Smooth muscle cell (in vitro differentiated cells): ENCODE data around the gene GALNT18. TPM values are rescaled to one million over a fixed set of nuclear protein-coding genes. Genes with fewer than 3 reads are reported as not detected.

Experiments
- DNase-seq: peaks from one replicate; lab custom pipeline; 2025; ENCODE audit not compliant: unreplicated experiment; lab: John Stamatoyannopoulos, UW
- H2AFZ ChIP-seq: fragments of 200-600 bp; sonication (generic); 2 replicates; pipeline ENCODE4 v1.6.0; 2016; ENCODE audit warnings: antibody characterized with exemption, low read depth, mild to moderate bottlenecking
- H3F3A ChIP-seq: fragments of 200-600 bp; sonication (generic); 2 replicates; pipeline ENCODE4 v1.6.0; 2017; ENCODE audit warnings: antibody characterized with exemption, low read depth
- H3K27ac ChIP-seq: fragments of 200-600 bp; sonication (generic); 2 replicates; pipeline ENCODE4 v1.5.1; 2016; ENCODE audit warnings: low read depth, mild to moderate bottlenecking
- H3K27me3 ChIP-seq: fragments of 200-600 bp; sonication (generic); 2 replicates; pipeline ENCODE4 v1.6.1; 2016; ENCODE audit warnings: low read depth, mild to moderate bottlenecking
- H3K36me3 ChIP-seq: fragments of 200-600 bp; sonication (generic); 2 replicates; pipeline ENCODE4 v1.5.1; 2016; ENCODE audit warnings: low read depth
- H3K4me1 ChIP-seq: fragments of 200-600 bp; sonication (generic); 2 replicates; pipeline ENCODE4 v1.5.1; 2016; ENCODE audit warnings: low read depth
- H3K4me2 ChIP-seq: fragments of 200-600 bp; sonication (generic); 2 replicates; pipeline ENCODE4 v1.6.0; 2016; ENCODE audit warnings: mild to moderate bottlenecking
- H3K4me3 ChIP-seq: fragments of 200-600 bp; sonication (generic); 2 replicates; pipeline ENCODE4 v1.5.1; 2016; ENCODE audit warnings: mild to moderate bottlenecking
- H3K79me2 ChIP-seq: fragments of 200-600 bp; sonication (generic); 2 replicates; pipeline ENCODE4 v1.6.0; 2016; ENCODE audit warnings: low read depth, mild to moderate bottlenecking
- H3K9ac ChIP-seq: fragments of 200-600 bp; sonication (generic); 2 replicates; pipeline ENCODE4 v1.6.0; 2016; ENCODE audit warnings: low read depth
- H3K9me3 ChIP-seq: fragments of 200-600 bp; sonication (generic); replicated peaks from 2 replicates; pipeline ENCODE4 v1.5.1; 2016; ENCODE audit warnings: low read depth
- H4K20me1 ChIP-seq: fragments of 200-600 bp; sonication (generic); 2 replicates; pipeline ENCODE4 v1.6.0; 2016; ENCODE audit warnings: low read depth
- CTCF ChIP-seq: fragments of 200-600 bp; sonication (generic); IDR thresholded peaks from 2 replicates; pipeline ENCODE4 v1.5.1; 2017; ENCODE audit warnings: borderline replicate concordance, mild to moderate bottlenecking, antibody characterized with exemption; ENCODE audit not compliant: insufficient read depth, poor library complexity, severe bottlenecking
- WGBS: methylation state at CpG from one replicate; pipeline ENCODE4 v1.1.7; 2016; ENCODE audit warnings: low lambda C conversion rate; 5-methylcytosine and 5-hydroxymethylcytosine counted together
- polyA plus RNA-seq: library from polyadenylated mRNA; unstranded; fragments of >200 nt; fragmentation: Nextera tagmentation; extraction: Ambion mirVana; gene quantifications from 2 replicates; pipeline ENCODE4 v1.2.1, GENCODE V29; 2016
- total RNA-seq: library from RNA; depleted of rRNA; stranded (reverse); fragments of >200 nt; gene quantifications from 2 replicates; pipeline ENCODE4 v1.2.3, GENCODE V29; 2014

The GALNT18 gene
- total and polyA plus RNA-seq, 2 experiments from 2014 or later: 11.5 to 16.3 TPM

DNA sequence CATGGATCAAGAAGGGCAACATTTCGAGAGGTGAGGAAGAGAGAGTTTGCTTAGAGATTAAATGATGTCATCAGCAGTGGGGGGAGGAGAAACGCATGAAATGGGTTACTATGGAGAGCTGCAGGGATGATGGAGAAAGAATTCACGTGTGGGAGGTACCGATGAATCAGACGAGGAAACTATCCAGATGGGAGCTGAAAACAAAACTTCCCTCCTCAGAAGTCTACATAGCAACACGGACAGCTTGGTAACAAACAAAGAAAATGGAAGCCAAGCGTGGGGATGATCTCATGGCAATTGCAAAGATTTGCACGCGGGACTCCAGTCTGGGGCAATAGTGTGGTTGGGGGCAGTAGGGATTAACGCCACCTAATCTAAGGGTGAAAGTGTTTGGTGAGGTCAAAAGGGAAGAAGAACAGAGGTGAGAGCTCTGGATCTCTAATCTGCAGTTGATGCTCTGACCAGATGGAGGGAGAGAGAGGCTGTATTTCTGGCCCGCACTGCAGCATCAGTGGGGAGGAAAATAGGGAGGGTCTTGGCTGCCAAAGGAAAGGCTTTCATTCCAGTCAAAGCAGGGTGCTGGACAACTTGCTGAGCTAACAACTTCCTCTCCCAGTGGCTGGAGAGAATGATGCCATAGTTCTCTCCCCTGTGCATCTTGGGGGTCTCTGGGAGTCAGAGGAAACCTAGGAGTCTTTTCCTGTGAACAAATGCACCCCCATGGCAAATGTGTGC lies 225.3 kb downstream of the GALNT18 start:
- H3K9ac ChIP-seq: peak overlapping the region; percentile 87
- peak overlapping the region; percentile 71 for H3K4me2 ChIP-seq
- H4K20me1 ChIP-seq: no peaks in the 10 kb centered on the region
- peak overlapping the region; percentile 93 for H3K27ac ChIP-seq
- H3K79me2 ChIP-seq: no peaks in the 10 kb centered on the region
- DNase-seq: no peak
- TF ChIP-seq CTCF: no peak
- no peaks in the 10 kb centered on the region for H3K36me3 ChIP-seq
- no peaks in the 10 kb centered on the region for H3K27me3 ChIP-seq
- H3K4me3 ChIP-seq: no peak overlapping the region
- H3K9me3 ChIP-seq: no peaks in the 10 kb centered on the region
- no peak overlapping the region for H2AFZ ChIP-seq
- WGBS: 31% methylated on average over 11 of the region's 11 CpGs
- no peaks in the 10 kb centered on the region for H3F3A ChIP-seq
- H3K4me1 ChIP-seq: peaks cover 11% of the 10 kb centered on the region

- Histone ChIP-seq H3K4me1 (peaks cover 11% of the 10 kb centered on the region), H4K20me1 (no peaks in the 10 kb centered on the region), H3K27ac (no peak overlapping the region), H3K4me3 (no peak overlapping the region), H3K27me3 (no peaks in the 10 kb centered on the region), H3K9me3 (no peaks in the 10 kb centered on the region), H3K4me2 (no peak overlapping the region), H3K79me2 (no peaks in the 10 kb centered on the region), H3K36me3 (no peaks in the 10 kb centered on the region), H2AFZ (no peak overlapping the region), H3F3A (no peaks in the 10 kb centered on the region), H3K9ac (peak overlapping the region; percentile 74)
- WGBS: 92% methylated on average over 2 of the region's 2 CpGs
- DNase-seq: no peak
- TF ChIP-seq CTCF: no peak
Observed at GRCh38 chr11:11395126-11395525, 226.7 kb downstream of the GALNT18 start.

GRCh38 chr11:11394241-11394640 lies 227.6 kb downstream of the GALNT18 start:
- Histone ChIP-seq H3K4me3 (no peak overlapping the region), H3F3A (no peaks in the 10 kb centered on the region), H3K9ac (no peak overlapping the region), H3K4me2 (no peak overlapping the region), H3K36me3 (no peaks in the 10 kb centered on the region), H4K20me1 (peaks cover under 1% of the 10 kb centered on the region), H3K4me1 (peaks cover 11% of the 10 kb centered on the region), H3K27me3 (no peaks in the 10 kb centered on the region), H3K9me3 (no peaks in the 10 kb centered on the region), H2AFZ (no peak overlapping the region), H3K79me2 (no peaks in the 10 kb centered on the region), H3K27ac (no peak overlapping the region)
- no peak for DNase-seq
- no peak for TF ChIP-seq CTCF
